HepG2 (cell line): ENCODE measurements around the gene PHTF2. TPM values are rescaled to one million over a fixed set of nuclear protein-coding genes. Genes with fewer than 3 reads are reported as not detected.
A peak's percentile ranks its signal among the peaks of the same experiment; 100 is the strongest.

Experiments
- CBX2 ChIP-seq, 2 experiments: fragments of 200-600 bp in 1 of 2; sonication (generic); formaldehyde crosslinking in 1 of 2; IDR thresholded peaks; 2 replicates each; pipeline versions ENCODE4 v1.7.0 to v1.8.1; 2018 to 2022; ENCODE audit warnings: low read depth in 2 of 2, low read length in 1 of 2, mild to moderate bottlenecking in 1 of 2, missing genetic modification reagents in 1 of 2
- CBX5 ChIP-seq: sonication (generic); formaldehyde crosslinking; IDR thresholded peaks from 2 replicates; pipeline ENCODE4 v1.4.0; 2020; ENCODE audit warnings: missing genetic modification reagents, borderline replicate concordance
- HES4 ChIP-seq: sonication (generic); formaldehyde crosslinking; IDR thresholded peaks from 2 replicates; pipeline ENCODE4 v1.9.0; 2021; ENCODE audit warnings: mild to moderate bottlenecking, missing genetic modification reagents, borderline replicate concordance
- IRF2 ChIP-seq: IDR thresholded peaks from 2 replicates; pipeline ENCODE4 v1.6.1; 2018; ENCODE audit warnings: missing genetic modification reagents, missing compliant biosample characterization
- KDM5B ChIP-seq: sonication (generic); formaldehyde crosslinking; IDR thresholded peaks from 2 replicates; pipeline ENCODE4 v1.4.0; 2020; ENCODE audit warnings: missing genetic modification reagents, mild to moderate bottlenecking, borderline replicate concordance
- KDM6A ChIP-seq: IDR thresholded peaks from 2 replicates; pipeline ENCODE4 v1.6.1; 2016; ENCODE audit warnings: low read depth
- MYPOP ChIP-seq: sonication (generic); formaldehyde crosslinking; IDR thresholded peaks from 2 replicates; pipeline ENCODE4 v1.8.1; 2023; ENCODE audit warnings: mild to moderate bottlenecking, moderate library complexity, missing genetic modification reagents
- NFIB ChIP-seq: sonication (generic); formaldehyde crosslinking; IDR thresholded peaks from 2 replicates; pipeline ENCODE4 v1.9.0; 2021; ENCODE audit warnings: missing genetic modification reagents, mild to moderate bottlenecking, borderline replicate concordance
- SP4 ChIP-seq: sonication (generic); formaldehyde crosslinking; IDR thresholded peaks from 2 replicates; pipeline ENCODE4 v1.8.1; 2023; ENCODE audit warnings: mild to moderate bottlenecking, missing genetic modification reagents
- TCF7L2 ChIP-seq: IDR thresholded peaks from 2 replicates; pipeline ENCODE4 v1.6.1; 2011; ENCODE audit warnings: mild to moderate bottlenecking, low read depth, low read length, moderate library complexity
- ZBTB10 ChIP-seq: sonication (generic); formaldehyde crosslinking; IDR thresholded peaks from 2 replicates; pipeline ENCODE4 v1.4.0; 2020; ENCODE audit warnings: missing genetic modification reagents, borderline replicate concordance
- ZBTB26 ChIP-seq: IDR thresholded peaks from 2 replicates; pipeline ENCODE4 v1.6.1; 2016; ENCODE audit warnings: missing compliant biosample characterization, missing genetic modification reagents, borderline replicate concordance
- ZBTB7A ChIP-seq: sonication (generic); formaldehyde crosslinking; IDR thresholded peaks from 2 replicates; pipeline ENCODE4 v1.8.0; 2022; ENCODE audit warnings: mild to moderate bottlenecking, missing genetic modification reagents
- ZNF101 ChIP-seq: sonication (generic); formaldehyde crosslinking; IDR thresholded peaks from 2 replicates; pipeline ENCODE4 v1.4.0; 2020; ENCODE audit warnings: mild to moderate bottlenecking, low read depth, missing genetic modification reagents, borderline replicate concordance
- ZNF329 ChIP-seq: sonication (generic); formaldehyde crosslinking; IDR thresholded peaks from 2 replicates; pipeline ENCODE4 v1.9.0; 2021; ENCODE audit warnings: low read depth, mild to moderate bottlenecking, missing genetic modification reagents
- ZNF432 ChIP-seq: sonication (generic); formaldehyde crosslinking; IDR thresholded peaks from 2 replicates; pipeline ENCODE4 v1.5.0; 2020; ENCODE audit warnings: missing genetic modification reagents, mild to moderate bottlenecking, borderline replicate concordance
- ZNF570 ChIP-seq: sonication (generic); formaldehyde crosslinking; IDR thresholded peaks from 2 replicates; pipeline ENCODE4 v1.4.0; 2020; ENCODE audit warnings: mild to moderate bottlenecking, missing genetic modification reagents, borderline replicate concordance
- ZNF772 ChIP-seq: sonication (generic); formaldehyde crosslinking; IDR thresholded peaks from 2 replicates; pipeline ENCODE4 v1.5.0; 2020; ENCODE audit warnings: mild to moderate bottlenecking, missing genetic modification reagents
- ZNF800 ChIP-seq: sonication (generic); formaldehyde crosslinking; IDR thresholded peaks from 2 replicates; pipeline ENCODE4 v1.4.0; 2020; ENCODE audit warnings: missing genetic modification reagents
- polyA plus RNA-seq, 8 experiments: library from polyadenylated mRNA; depleted of rRNA in 3 of 8; stranded (reverse) in 7 of 8; unstranded in 1 of 8; fragments of >200 nt; fragmentation: Illumina TruSeq in 4 of 8; extraction: Trizol in 4 of 8; gene quantifications; 2 replicates each; pipeline versions ENCODE4 v1.2.1 to v1.2.3, GENCODE V29; 2011 to 2016; ENCODE audit warnings: low read depth in 4 of 8, missing spikeins in 1 of 8, mixed read lengths in 1 of 8; ENCODE audit not compliant: insufficient read depth in 1 of 8
- total RNA-seq, 5 experiments: library from RNA; depleted of rRNA; stranded (reverse); fragments of >200 nt; fragmentation: Illumina TruSeq; extraction: Trizol; gene quantifications; 2 replicates each; pipeline ENCODE4 v1.2.3, GENCODE V29; 2016; ENCODE audit warnings: low read depth in 1 of 5

PHTF2 gene
- total and polyA plus RNA-seq, 2 of the 13 experiments (the other 11 are each of a cell fraction or from before 2014, with no cell fraction given): 7.4 to 10.2 TPM

- 0 out of 2 replicates have a peak, but pooled peaks have one; percentile 70 for TF ChIP-seq HES4 (CRISPR knock-in tag)
- TF ChIP-seq ZNF800 (CRISPR knock-in tag): 0 out of 2 replicates have a peak, but pooled peaks have one; percentile 45
- no peak for TF ChIP-seq ZNF432 (CRISPR knock-in tag)
- 0 out of 2 replicates have a peak, but pooled peaks have one; percentile 38 for TF ChIP-seq CBX5
- 0 out of 2 replicates have a peak, but pooled peaks have one; percentile 12 for TF ChIP-seq ZBTB26 (CRISPR knock-in tag)
- TF ChIP-seq ZNF772 (CRISPR knock-in tag): no peak; the same call in 1 of the 2 replicates
- 0 out of 2 replicates have a peak, but pooled peaks have one; percentile 83 for TF ChIP-seq ZNF329 (CRISPR knock-in tag)
- 0 out of 2 replicates have a peak, but pooled peaks have one; percentile 36 for TF ChIP-seq ZNF570 (CRISPR knock-in tag)
- TF ChIP-seq ZNF101 (CRISPR knock-in tag): 0 out of 2 replicates have a peak, but pooled peaks have one; percentile 64
- TF ChIP-seq ZBTB10 (CRISPR knock-in tag): 0 out of 2 replicates have a peak, but pooled peaks have one; percentile 6
- TF ChIP-seq SP4 (CRISPR knock-in tag): peak; percentile 96
- TF ChIP-seq IRF2 (CRISPR knock-in tag): peak; percentile 61; the same call in 1 of the 2 replicates
- no peak for TF ChIP-seq NFIB (CRISPR knock-in tag)
- peak; percentile 56; the same call in 1 of the 2 replicates for TF ChIP-seq KDM5B (CRISPR knock-in tag)
- TF ChIP-seq MYPOP (CRISPR knock-in tag): peak; percentile 100
- no peak for TF ChIP-seq ZBTB7A (CRISPR knock-in tag)
- no peak for TF ChIP-seq TCF7L2
- TF ChIP-seq CBX2 (IDR thresholded peaks at IDR 0.05; ENCODE audit: low read depth, low read length): no peak
- no peak for TF ChIP-seq CBX2 (CRISPR knock-in tag; IDR thresholded peaks at IDR 0.05; ENCODE audit: low read depth)
- no peak for TF ChIP-seq KDM6A (CRISPR knock-in tag)
Observed at GRCh38 chr7:77798394-77799077, at the start of gene PHTF2, which contains the start of gene TMEM60 (continued).
